SU-DHL-6 (cell line): ENCODE results near the gene MMP11.

Source experiments
- H2AFZ ChIP-seq: fragments of 200-600 bp; sonication (generic); 2 replicates; pipeline ENCODE4 v1.6.1; 2014; ENCODE audit warnings: low read depth, mild to moderate bottlenecking, moderate library complexity, mixed read lengths, antibody characterized with exemption, low read length; ENCODE audit not compliant: severe bottlenecking
- H3F3A ChIP-seq: fragments of 200-600 bp; shearing (Covaris generic); 2 replicates; pipeline ENCODE4 v1.6.0; 2016; ENCODE audit warnings: antibody characterized with exemption, mild to moderate bottlenecking; ENCODE audit not compliant: insufficient read depth
- H3K27ac ChIP-seq: fragments of 200-600 bp; sonication (generic); 2 replicates; pipeline ENCODE4 v1.5.1; 2016; ENCODE audit warnings: low read depth, mild to moderate bottlenecking, low read length, moderate library complexity, mixed read lengths
- H3K27me3 ChIP-seq: fragments of 200-600 bp; sonication (generic), shearing (Covaris generic); 2 replicates; pipeline ENCODE4 v1.6.0; 2014; ENCODE audit warnings: mild to moderate bottlenecking, low read length
- H3K36me3 ChIP-seq: fragments of 200-600 bp; sonication (generic); 2 replicates; pipeline ENCODE4 v1.6.1; 2014; ENCODE audit warnings: mild to moderate bottlenecking, low read length, mixed read lengths
- H3K4me2 ChIP-seq: fragments of 300-600, 200-600 bp; shearing (Covaris generic), sonication (generic); 2 replicates; pipeline ENCODE4 v1.6.0; 2014; ENCODE audit warnings: low read length, low read depth, mild to moderate bottlenecking; ENCODE audit not compliant: poor library complexity, severe bottlenecking
- H3K4me3 ChIP-seq: fragments of 200-600 bp; sonication (generic); 2 replicates; pipeline ENCODE4 v1.5.1; 2014; ENCODE audit warnings: antibody characterized with exemption, low read length, mild to moderate bottlenecking, mixed read lengths; ENCODE audit not compliant: insufficient read depth, poor library complexity, severe bottlenecking
- H3K79me2 ChIP-seq: fragments of 200-600 bp; sonication (generic); 2 replicates; pipeline ENCODE4 v1.6.1; 2014; ENCODE audit warnings: mild to moderate bottlenecking, low read length, moderate library complexity; ENCODE audit not compliant: insufficient read depth
- H3K9ac ChIP-seq: fragments of 200-600 bp; sonication (generic); 2 replicates; pipeline ENCODE4 v1.7.0; 2014; ENCODE audit warnings: mild to moderate bottlenecking, low read length
- H3K9me2 ChIP-seq: fragments of 200-600 bp; sonication (generic); replicated peaks from 2 replicates; pipeline ENCODE4 v1.6.1; 2014; ENCODE audit warnings: low read length; ENCODE audit not compliant: insufficient read depth
- H3K9me3 ChIP-seq: fragments of 200-600 bp; sonication (generic); 2 replicates; pipeline ENCODE4 v1.6.1; 2014; ENCODE audit warnings: low read length, mixed read lengths; ENCODE audit not compliant: insufficient read depth
- H4K20me1 ChIP-seq: fragments of 200-600 bp; sonication (generic); 2 replicates; pipeline ENCODE4 v1.6.1; 2014; ENCODE audit warnings: low read depth, mild to moderate bottlenecking, antibody characterized with exemption, low read length, moderate library complexity, mixed read lengths
- EZH2phosphoT487 ChIP-seq: fragments of 200-600 bp; sonication (generic), shearing (Covaris generic); conservative IDR thresholded peaks from 2 replicates; pipeline ENCODE4 v1.6.1; 2018; ENCODE audit warnings: mild to moderate bottlenecking, antibody characterized with exemption, low read length, moderate library complexity, mixed read lengths
- TF ChIP-seq, protein P1 (sequence below): fragments of 200-600 bp; sonication (generic); IDR thresholded peaks from one replicate; pipeline ENCODE4 v1.5.1; 2017; ENCODE audit warnings: antibody characterized with exemption, mild to moderate bottlenecking, low read length, moderate library complexity; ENCODE audit not compliant: insufficient read depth, poor library complexity, severe bottlenecking

MMP11 gene

DNA sequence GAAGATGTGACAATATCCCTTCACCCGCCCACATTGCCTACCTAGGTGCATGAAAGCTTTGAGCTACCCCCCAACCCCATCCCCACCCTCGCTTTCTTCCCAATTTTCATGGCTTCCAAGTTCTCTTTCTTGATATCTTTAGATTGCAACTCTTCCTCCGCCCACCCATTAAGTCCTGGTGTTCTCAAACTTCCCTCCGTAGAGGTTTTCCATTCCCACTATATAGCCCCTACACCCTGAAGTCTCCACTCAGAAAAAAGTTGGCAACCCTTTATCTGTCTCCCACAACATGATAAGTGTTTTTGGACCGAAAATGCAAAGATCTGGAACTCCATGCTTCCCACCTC is 22.3 kb upstream of the MMP11 start:
- peak overlapping the region; percentile 93 for H3K9ac ChIP-seq
- H2AFZ ChIP-seq, result no peak overlapping the region
- H3K27me3 ChIP-seq, result no peaks in the 10 kb centered on the region
- H3K79me2 ChIP-seq, result peaks cover 7% of the 10 kb centered on the region; the same call in 1 of the 2 replicates
- no peaks in the 10 kb centered on the region for H3K36me3 ChIP-seq
- H3K9me3 ChIP-seq, result no peaks in the 10 kb centered on the region
- no peaks in the 10 kb centered on the region for H4K20me1 ChIP-seq
- no peak for TF ChIP-seq EZH2phosphoT487
- TF ChIP-seq, protein P1, sequence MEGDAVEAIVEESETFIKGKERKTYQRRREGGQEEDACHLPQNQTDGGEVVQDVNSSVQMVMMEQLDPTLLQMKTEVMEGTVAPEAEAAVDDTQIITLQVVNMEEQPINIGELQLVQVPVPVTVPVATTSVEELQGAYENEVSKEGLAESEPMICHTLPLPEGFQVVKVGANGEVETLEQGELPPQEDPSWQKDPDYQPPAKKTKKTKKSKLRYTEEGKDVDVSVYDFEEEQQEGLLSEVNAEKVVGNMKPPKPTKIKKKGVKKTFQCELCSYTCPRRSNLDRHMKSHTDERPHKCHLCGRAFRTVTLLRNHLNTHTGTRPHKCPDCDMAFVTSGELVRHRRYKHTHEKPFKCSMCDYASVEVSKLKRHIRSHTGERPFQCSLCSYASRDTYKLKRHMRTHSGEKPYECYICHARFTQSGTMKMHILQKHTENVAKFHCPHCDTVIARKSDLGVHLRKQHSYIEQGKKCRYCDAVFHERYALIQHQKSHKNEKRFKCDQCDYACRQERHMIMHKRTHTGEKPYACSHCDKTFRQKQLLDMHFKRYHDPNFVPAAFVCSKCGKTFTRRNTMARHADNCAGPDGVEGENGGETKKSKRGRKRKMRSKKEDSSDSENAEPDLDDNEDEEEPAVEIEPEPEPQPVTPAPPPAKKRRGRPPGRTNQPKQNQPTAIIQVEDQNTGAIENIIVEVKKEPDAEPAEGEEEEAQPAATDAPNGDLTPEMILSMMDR, result no peak
- H3F3A ChIP-seq, result peaks cover 37% of the 10 kb centered on the region
- H3K4me3 ChIP-seq, result peak overlapping the region; percentile 59
- 0 out of 2 replicates have a peak overlapping the region, but pooled peaks have one; percentile 13 for H3K27ac ChIP-seq
- no peaks in the 10 kb centered on the region for H3K9me2 ChIP-seq
- peak overlapping the region; percentile 90 for H3K4me2 ChIP-seq

DNA sequence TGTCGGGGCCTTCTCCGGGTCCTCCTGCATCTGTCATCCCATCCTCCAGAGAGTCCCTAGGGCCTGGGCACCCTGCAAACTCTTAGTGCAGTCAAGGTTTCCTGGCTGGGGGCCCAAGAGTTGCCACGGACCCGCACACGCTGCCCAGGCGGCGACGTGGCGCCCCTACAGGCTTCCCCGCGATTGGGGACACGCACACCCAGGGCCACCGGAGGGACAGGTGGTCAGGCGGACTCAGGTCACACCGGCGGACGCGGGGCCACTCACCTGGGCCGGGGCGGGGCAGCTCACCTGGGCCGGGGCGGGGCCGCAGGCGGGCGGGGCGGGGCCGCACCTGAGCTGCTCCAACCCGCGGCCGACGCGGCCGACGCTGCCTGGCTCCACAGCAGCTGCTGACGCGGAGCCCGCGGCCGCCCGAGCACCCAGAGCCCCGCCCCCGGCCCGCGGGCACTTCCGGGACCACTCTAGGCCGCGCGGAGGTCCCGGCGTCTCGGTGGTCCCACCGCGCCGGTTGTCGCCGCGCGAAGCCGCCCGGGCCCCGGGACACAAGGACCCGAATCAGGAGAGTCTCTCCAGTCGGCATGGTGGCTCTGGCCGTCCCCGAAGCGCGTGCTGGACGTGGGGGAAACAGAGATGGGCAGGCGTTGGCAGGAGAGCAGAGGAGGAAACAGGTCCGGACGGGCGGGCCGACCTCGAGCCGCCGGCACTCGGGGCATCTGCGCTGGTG is 21.8 kb upstream of the MMP11 start, which contains the start of gene ZNF70:
Gene ZNF70, minus strand, starts transcription at position 399 of the 727 bp plus-strand sequence. CDS start 5,972 bp downstream, outside the sequence.
- Histone ChIP-seq H2AFZ (peak within 1 kb of the TSS; percentile 64), H3K27ac (peak within 1 kb of the TSS; percentile 92), H3K27me3 (no peaks in the 10 kb centered on the region), H3K9ac (peak within 1 kb of the TSS; percentile 93), H3K79me2 (peaks cover 7% of the 10 kb centered on the region; the same call in 1 of the 2 replicates), H3F3A (peaks cover 43% of the 10 kb centered on the region), H3K9me3 (no peaks in the 10 kb centered on the region), H3K4me2 (peak within 1 kb of the TSS; percentile 90), H4K20me1 (no peaks in the 10 kb centered on the region), H3K36me3 (no peaks in the 10 kb centered on the region), H3K4me3 (peak within 1 kb of the TSS; percentile 80), H3K9me2 (no peaks in the 10 kb centered on the region)
- TF ChIP-seq EZH2phosphoT487, result no peak
- TF ChIP-seq, protein P1, result no peak

DNA sequence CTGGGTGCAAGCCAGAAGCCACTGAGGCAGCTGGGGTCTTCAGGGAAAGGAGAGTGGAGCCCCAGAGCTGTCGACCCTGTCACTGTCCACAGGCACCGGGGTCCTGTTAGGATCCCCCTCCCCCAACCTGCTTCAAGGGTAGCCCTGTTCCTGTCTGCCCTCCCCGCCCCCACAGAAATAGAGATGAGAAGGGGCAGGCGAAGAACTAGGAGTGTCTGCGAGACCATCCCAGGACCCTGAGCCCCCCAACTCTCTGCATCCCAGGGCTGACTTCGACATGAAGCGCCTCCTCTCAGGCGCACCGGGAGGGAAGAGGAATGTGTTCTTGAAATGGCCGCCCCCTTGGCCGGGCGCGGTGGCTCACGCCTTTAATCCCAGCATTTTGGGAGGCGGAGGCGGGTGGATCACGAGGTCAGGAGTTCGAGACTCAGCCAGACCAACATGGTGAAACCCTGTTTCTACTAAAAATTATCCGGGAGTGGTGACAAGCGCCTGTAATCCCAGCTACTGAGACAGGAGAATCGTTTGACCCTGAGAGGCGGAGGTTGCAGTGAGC is 21.1 kb upstream of the MMP11 start:
- Histone ChIP-seq H3K36me3 (no peaks in the 10 kb centered on the region), H3K27ac (peak overlapping the region; percentile 92), H4K20me1 (no peaks in the 10 kb centered on the region), H3K27me3 (no peaks in the 10 kb centered on the region), H3K4me3 (peak overlapping the region; percentile 80), H3F3A (peaks cover 43% of the 10 kb centered on the region), H2AFZ (peak overlapping the region; percentile 64), H3K4me2 (peak overlapping the region; percentile 90), H3K9ac (peak overlapping the region; percentile 93), H3K9me3 (no peaks in the 10 kb centered on the region), H3K9me2 (no peaks in the 10 kb centered on the region), H3K79me2 (peaks cover 7% of the 10 kb centered on the region; the same call in 1 of the 2 replicates)
- TF ChIP-seq EZH2phosphoT487, result no peak
- TF ChIP-seq, protein P1, result no peak
